Glutamatergic neuron (in vitro differentiated cells): ENCODE data around the gene KCNJ6. TPM values are rescaled to one million over a fixed set of nuclear protein-coding genes. Genes with fewer than 3 reads are reported as not detected.

Source experiments
- DNase-seq: peaks from one replicate; pipeline ENCODE4 v3.0.0; 2022
- H3K27ac Mint-ChIP-seq: one replicate; pipeline ENCODE4 v1.8.0; 2020; ENCODE audit warnings: mild to moderate bottlenecking, mixed read lengths, inconsistent platforms; ENCODE audit not compliant: unreplicated experiment
- H3K27me3 Mint-ChIP-seq: one replicate; pipeline ENCODE4 v1.8.0; 2020; ENCODE audit warnings: mild to moderate bottlenecking, moderate library complexity, mixed read lengths, inconsistent platforms; ENCODE audit not compliant: unreplicated experiment
- H3K36me3 Mint-ChIP-seq: one replicate; pipeline ENCODE4 v1.8.0; 2020; ENCODE audit warnings: mild to moderate bottlenecking, mixed read lengths, inconsistent platforms; ENCODE audit not compliant: unreplicated experiment
- H3K4me1 Mint-ChIP-seq: one replicate; pipeline ENCODE4 v1.8.0; 2020; ENCODE audit warnings: mild to moderate bottlenecking, low read depth, mixed read lengths, inconsistent platforms; ENCODE audit not compliant: unreplicated experiment
- H3K4me3 Mint-ChIP-seq: one replicate; pipeline ENCODE4 v1.8.0; 2020; ENCODE audit warnings: mild to moderate bottlenecking, mixed read lengths, inconsistent platforms; ENCODE audit not compliant: unreplicated experiment
- H3K9me3 Mint-ChIP-seq: one replicate; pipeline ENCODE4 v1.8.0; 2020; ENCODE audit warnings: mild to moderate bottlenecking, moderate library complexity, mixed read lengths, inconsistent platforms; ENCODE audit not compliant: unreplicated experiment
- total RNA-seq: library from RNA; stranded (reverse); fragmentation: NEBNext Ultra II Directional; extraction: Animal tissue kit (Norgen Biotek cat#: 25700); gene quantifications from one replicate; pipeline ENCODE4 v1.2.1, GENCODE V29; 2021; ENCODE audit not compliant: unreplicated experiment
- TF ChIP-seq, protein P1 (sequence below): fragments of 200-600 bp; sonication (generic); IDR thresholded peaks from one replicate; pipeline ENCODE4 v1.5.0; 2021; ENCODE audit not compliant: partially characterized antibody, unreplicated experiment

KCNJ6 gene
- total RNA-seq, 1 donor from 2014 or later: 80.5 TPM

DNA sequence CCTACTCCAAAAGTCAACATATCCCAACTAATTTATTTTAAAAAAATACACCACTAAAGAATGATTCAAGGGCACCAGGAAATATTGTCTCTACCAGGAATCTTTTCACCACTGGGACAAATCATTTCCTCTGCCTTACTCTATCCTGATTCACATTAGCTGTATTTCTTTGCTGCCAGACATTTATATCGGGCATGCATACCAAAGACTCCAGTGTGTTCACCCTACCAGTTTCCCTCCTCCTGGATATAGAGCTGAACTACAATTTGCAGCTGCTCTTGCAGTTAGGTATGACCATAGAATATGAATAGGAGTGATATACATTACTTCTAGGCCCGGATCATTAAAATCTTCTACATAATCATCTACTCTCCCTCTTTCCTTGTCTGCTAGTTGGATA lies 7.6 kb downstream of the KCNJ6 start:
- TF ChIP-seq, protein P1, sequence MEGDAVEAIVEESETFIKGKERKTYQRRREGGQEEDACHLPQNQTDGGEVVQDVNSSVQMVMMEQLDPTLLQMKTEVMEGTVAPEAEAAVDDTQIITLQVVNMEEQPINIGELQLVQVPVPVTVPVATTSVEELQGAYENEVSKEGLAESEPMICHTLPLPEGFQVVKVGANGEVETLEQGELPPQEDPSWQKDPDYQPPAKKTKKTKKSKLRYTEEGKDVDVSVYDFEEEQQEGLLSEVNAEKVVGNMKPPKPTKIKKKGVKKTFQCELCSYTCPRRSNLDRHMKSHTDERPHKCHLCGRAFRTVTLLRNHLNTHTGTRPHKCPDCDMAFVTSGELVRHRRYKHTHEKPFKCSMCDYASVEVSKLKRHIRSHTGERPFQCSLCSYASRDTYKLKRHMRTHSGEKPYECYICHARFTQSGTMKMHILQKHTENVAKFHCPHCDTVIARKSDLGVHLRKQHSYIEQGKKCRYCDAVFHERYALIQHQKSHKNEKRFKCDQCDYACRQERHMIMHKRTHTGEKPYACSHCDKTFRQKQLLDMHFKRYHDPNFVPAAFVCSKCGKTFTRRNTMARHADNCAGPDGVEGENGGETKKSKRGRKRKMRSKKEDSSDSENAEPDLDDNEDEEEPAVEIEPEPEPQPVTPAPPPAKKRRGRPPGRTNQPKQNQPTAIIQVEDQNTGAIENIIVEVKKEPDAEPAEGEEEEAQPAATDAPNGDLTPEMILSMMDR: no peak
- Mint-ChIP-seq H3K27ac (no peak overlapping the region), H3K4me1 (peaks cover 51% of the 10 kb centered on the region), H3K9me3 (peaks cover 9% of the 10 kb centered on the region), H3K4me3 (no peak overlapping the region), H3K36me3 (no peaks in the 10 kb centered on the region), H3K27me3 (peaks cover 2% of the 10 kb centered on the region)
- no peak for DNase-seq

DNA sequence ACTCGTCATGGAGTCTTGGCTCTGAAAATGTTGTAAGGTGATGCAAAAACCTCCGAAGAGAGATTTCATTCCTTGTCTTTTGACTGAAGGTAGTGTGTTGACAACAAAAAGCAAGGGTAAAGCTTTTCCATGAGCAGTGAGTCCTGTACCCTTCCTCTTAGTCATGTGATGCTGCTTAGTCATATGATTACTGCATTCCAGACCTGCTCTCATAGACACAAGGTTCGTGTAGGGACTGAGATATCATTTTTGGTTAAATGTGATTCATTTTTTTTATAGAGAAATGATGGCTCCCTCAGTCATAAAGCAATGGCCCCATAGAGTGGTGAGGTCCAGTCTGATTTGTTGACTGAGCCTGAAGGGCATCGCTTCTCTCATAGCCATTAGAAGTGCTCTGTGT lies 9.2 kb downstream of the KCNJ6 start:
- no peak for DNase-seq
- no peaks in the 10 kb centered on the region for H3K36me3 Mint-ChIP-seq
- H3K27me3 Mint-ChIP-seq: peaks cover 2% of the 10 kb centered on the region
- no peak overlapping the region for H3K27ac Mint-ChIP-seq
- TF ChIP-seq, protein P1: no peak
- H3K4me1 Mint-ChIP-seq: peaks cover 47% of the 10 kb centered on the region
- peaks cover 3% of the 10 kb centered on the region for H3K9me3 Mint-ChIP-seq
- H3K4me3 Mint-ChIP-seq: no peak overlapping the region

DNA sequence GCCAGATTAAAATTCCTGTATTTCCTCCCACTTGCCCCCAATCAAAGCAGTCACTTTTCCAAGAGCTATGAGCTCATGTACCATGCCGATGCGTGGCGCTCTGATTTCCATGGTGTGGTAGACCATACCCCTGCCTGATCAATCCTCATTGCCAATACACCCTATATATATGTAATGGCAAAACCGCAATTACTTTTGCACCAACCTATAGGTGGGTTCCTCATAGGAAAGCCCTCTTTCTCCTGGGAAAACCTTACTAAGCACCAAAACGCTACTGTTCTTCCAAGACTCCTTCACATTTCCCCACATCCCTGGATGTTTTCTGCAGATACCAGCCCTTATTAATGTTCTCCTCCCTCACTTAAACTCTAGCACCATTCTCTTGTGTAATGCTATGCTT lies 11.0 kb downstream of the KCNJ6 start:
- peaks cover 2% of the 10 kb centered on the region for H3K9me3 Mint-ChIP-seq
- H3K4me1 Mint-ChIP-seq: peaks cover 50% of the 10 kb centered on the region
- TF ChIP-seq, protein P1: no peak
- peaks cover 2% of the 10 kb centered on the region for H3K27me3 Mint-ChIP-seq
- no peak for DNase-seq
- H3K4me3 Mint-ChIP-seq: peak overlapping the region; percentile 28
- peak overlapping the region; percentile 23 for H3K27ac Mint-ChIP-seq
- no peaks in the 10 kb centered on the region for H3K36me3 Mint-ChIP-seq

DNA sequence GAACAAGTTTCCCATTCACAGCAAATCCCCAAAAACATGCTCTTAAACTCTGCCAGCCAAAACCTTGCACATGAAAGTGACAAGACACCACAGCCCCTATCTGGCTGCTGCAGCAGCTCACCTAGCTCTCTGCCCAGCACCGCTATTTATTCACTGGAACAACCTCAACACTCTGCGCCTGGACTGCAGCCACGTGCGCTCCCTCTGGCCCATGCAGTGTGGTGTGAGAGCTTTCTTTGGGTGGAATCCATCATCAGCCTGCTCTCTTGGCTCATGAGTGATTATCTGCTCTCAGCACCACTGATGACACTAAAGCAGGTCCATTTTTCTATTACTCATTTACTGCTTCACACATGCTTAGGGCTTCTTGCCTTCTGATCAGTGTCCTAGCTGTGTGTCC lies 11.4 kb downstream of the KCNJ6 start:
- Mint-ChIP-seq H3K27me3 (peaks cover 2% of the 10 kb centered on the region), H3K9me3 (peaks cover 2% of the 10 kb centered on the region), H3K27ac (peak overlapping the region; percentile 23), H3K4me3 (peak overlapping the region; percentile 22), H3K4me1 (peaks cover 49% of the 10 kb centered on the region), H3K36me3 (no peaks in the 10 kb centered on the region)
- TF ChIP-seq, protein P1: no peak
- no peak for DNase-seq

DNA sequence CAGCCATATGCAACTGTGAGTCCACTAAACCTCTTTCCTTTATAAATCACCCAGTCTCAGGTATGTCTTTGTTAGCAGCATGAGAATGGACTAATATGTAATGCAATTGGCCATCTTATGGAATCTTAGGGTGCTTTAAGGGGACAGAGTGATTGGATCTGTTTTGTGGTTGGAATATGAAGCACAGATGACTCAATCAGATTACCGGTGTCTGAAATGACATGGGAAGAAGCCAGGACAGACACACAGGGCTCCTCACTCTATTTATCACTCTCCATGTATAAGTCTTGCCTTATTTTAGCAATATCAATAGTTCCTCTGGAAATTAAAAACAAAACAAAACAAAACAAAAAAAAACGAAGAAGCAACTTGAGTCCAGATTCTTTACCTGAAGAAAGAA lies 12.9 kb downstream of the KCNJ6 start:
- DNase-seq: no peak
- H3K27ac Mint-ChIP-seq: no peak overlapping the region

More for the DNA sequence above, 12.9 kb downstream of the KCNJ6 start:
- TF ChIP-seq, protein P1: no peak
- H3K4me1 Mint-ChIP-seq: peaks cover 55% of the 10 kb centered on the region
- H3K36me3 Mint-ChIP-seq: no peaks in the 10 kb centered on the region
- peaks cover 2% of the 10 kb centered on the region for H3K27me3 Mint-ChIP-seq
- H3K4me3 Mint-ChIP-seq: no peak overlapping the region
- H3K9me3 Mint-ChIP-seq: peaks cover 2% of the 10 kb centered on the region
